Left ventricle myocardium inferior (tissue), 1 donor: Measurements from ENCODE around the gene SLC4A2. TPM values are rescaled to one million over a fixed set of nuclear protein-coding genes. Genes with fewer than 3 reads are reported as not detected.

Experiments used
- DNase-seq: peaks from one replicate; pipeline ENCODE4 v3.0.0-alpha.2; 2020
- H3K27ac ChIP-seq: fragments of 200-600 bp; replicated peaks from 2 replicates; pipeline ENCODE4 v1.8.0; 2021
- H3K27me3 ChIP-seq: fragments of 200-600 bp; 2 replicates; pipeline ENCODE4 v1.8.0; 2021; ENCODE audit warnings: low read depth
- H3K36me3 ChIP-seq: fragments of 200-600 bp; 2 replicates; pipeline ENCODE4 v1.8.0; 2021
- H3K4me1 ChIP-seq: fragments of 200-600 bp; 2 replicates; pipeline ENCODE4 v1.8.0; 2021
- H3K4me3 ChIP-seq: fragments of 200-600 bp; 2 replicates; pipeline ENCODE4 v1.8.0; 2021; ENCODE audit warnings: mild to moderate bottlenecking, moderate library complexity
- H3K9me3 ChIP-seq: fragments of 200-600 bp; replicated peaks from 2 replicates; pipeline ENCODE4 v1.8.0; 2021
- CTCF ChIP-seq: fragments of 200-600 bp; IDR thresholded peaks from 2 replicates; pipeline ENCODE4 v1.8.0; 2021; ENCODE audit warnings: antibody characterized with exemption, mild to moderate bottlenecking, borderline replicate concordance
- intact Hi-C: fragments of 100-400 bp; cut with micrococcal nuclease; formaldehyde crosslinking; loops from one replicate; pipeline ENCODE4 v1.11.0; 2022
- total RNA-seq: library from RNA; stranded (reverse); fragmentation: NEBNext Ultra II Directional; extraction: Animal tissue kit (Norgen Biotek cat#: 25700); gene quantifications from one replicate; pipeline ENCODE4 v1.2.1, GENCODE V29; 2021
- donor health status: DM: no; HTN: yes; CAD: no; lungs with severe emphysema.

The SLC4A2 gene
- total RNA-seq, 1 donor from 2014 or later = 62.9 TPM

- no peak overlapping the region for H3K4me3 ChIP-seq
- H3K9me3 ChIP-seq = no peaks in the 10 kb centered on the region
- H3K27me3 ChIP-seq = peaks cover 67% of the 10 kb centered on the region
- no peak for DNase-seq
- H3K27ac ChIP-seq = no peak overlapping the region
- TF ChIP-seq CTCF = no peak
- intact Hi-C loops = no loop called here
- peaks cover 57% of the 10 kb centered on the region for H3K4me1 ChIP-seq
- no peaks in the 10 kb centered on the region for H3K36me3 ChIP-seq
Observed at GRCh38 chr7:151015967-151016366, 43.4 kb upstream of the SLC4A2 start.

- Histone ChIP-seq H3K36me3 (no peaks in the 10 kb centered on the region), H3K27me3 (peaks cover 72% of the 10 kb centered on the region), H3K4me1 (peaks cover 53% of the 10 kb centered on the region), H3K4me3 (no peak overlapping the region), H3K9me3 (no peaks in the 10 kb centered on the region), H3K27ac (no peak overlapping the region)
- no peak for TF ChIP-seq CTCF
- no peak for DNase-seq
- intact Hi-C loops = no loop called here
Observed at GRCh38 chr7:151016505-151016904, 42.9 kb upstream of the SLC4A2 start.

GRCh38 chr7:151016942-151017341 is 42.4 kb upstream of the SLC4A2 start:
- Histone ChIP-seq H3K9me3 (no peaks in the 10 kb centered on the region), H3K27me3 (peaks cover 75% of the 10 kb centered on the region), H3K4me1 (peaks cover 51% of the 10 kb centered on the region), H3K36me3 (no peaks in the 10 kb centered on the region), H3K27ac (no peak overlapping the region), H3K4me3 (no peak overlapping the region)
- TF ChIP-seq CTCF = no peak
- DNase-seq = no peak
- intact Hi-C loops = no loop called here

GRCh38 chr7:151017370-151017952 is 41.9 kb upstream of the SLC4A2 start:
- H3K9me3 ChIP-seq = no peaks in the 10 kb centered on the region
- peaks cover 73% of the 10 kb centered on the region for H3K27me3 ChIP-seq
- peaks cover 46% of the 10 kb centered on the region for H3K4me1 ChIP-seq
- DNase-seq = no peak
- no peak overlapping the region for H3K4me3 ChIP-seq
- intact Hi-C loops = no loop called here
- H3K27ac ChIP-seq = no peak overlapping the region
- H3K36me3 ChIP-seq = no peaks in the 10 kb centered on the region
- no peak for TF ChIP-seq CTCF

GRCh38 chr7:151017953-151018420 is 41.4 kb upstream of the SLC4A2 start:
- peak; percentile 67 for DNase-seq
- Histone ChIP-seq H3K9me3 (no peaks in the 10 kb centered on the region), H3K27ac (no peak overlapping the region), H3K27me3 (peaks cover 74% of the 10 kb centered on the region), H3K36me3 (no peaks in the 10 kb centered on the region), H3K4me3 (peak overlapping the region; percentile 49), H3K4me1 (peaks cover 40% of the 10 kb centered on the region)
- intact Hi-C loops = no loop called here
- peak; percentile 95 for TF ChIP-seq CTCF
